GM19372 (cell line): ENCODE measurements around the gene PLCXD1.
"Not testable (repeated sequence)": the region's sequence is repeated elsewhere in the genome, so short reads cannot be mapped to it uniquely, and the experiment has no call there.

Source experiments
- ATAC-seq: cut with Tn5 transposase; IDR thresholded peaks from one replicate; pipeline ENCODE4 v1.9.1; 2021; ENCODE audit warnings: mild to moderate bottlenecking, low read depth, moderate library complexity; ENCODE audit not compliant: unreplicated experiment

The PLCXD1 gene

DNA sequence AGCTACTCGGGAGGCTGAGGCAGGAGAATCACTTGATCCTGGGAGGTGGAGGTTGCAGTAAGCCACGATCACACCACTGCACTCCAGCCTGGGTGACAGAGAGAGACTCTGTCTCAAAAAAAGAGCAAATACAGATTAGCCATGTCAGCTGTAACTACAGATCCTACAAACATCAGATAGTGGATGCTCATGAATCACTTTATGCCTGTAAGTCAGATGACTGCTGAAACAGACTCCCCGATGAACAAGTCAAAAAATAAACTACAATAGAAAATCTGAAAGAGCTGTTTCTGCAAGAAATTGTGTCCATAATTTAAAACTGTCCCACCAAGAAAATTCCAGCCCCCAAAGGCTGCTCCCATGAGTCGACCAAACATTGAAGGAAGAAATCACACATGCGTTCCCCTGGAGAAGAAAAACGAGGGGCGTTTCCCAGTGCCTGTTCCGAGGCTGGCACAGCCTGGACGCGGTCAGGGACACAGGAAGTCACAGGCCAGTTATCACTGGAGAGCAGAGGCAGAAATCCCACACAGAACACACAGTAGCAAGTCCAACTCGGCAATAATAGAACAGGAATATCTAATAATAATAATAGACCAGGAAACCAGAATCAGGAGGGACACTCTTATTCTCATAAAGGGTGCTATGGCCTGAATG is 67.4 kb downstream of the PLCXD1 start:
- ATAC-seq, result no peak

DNA sequence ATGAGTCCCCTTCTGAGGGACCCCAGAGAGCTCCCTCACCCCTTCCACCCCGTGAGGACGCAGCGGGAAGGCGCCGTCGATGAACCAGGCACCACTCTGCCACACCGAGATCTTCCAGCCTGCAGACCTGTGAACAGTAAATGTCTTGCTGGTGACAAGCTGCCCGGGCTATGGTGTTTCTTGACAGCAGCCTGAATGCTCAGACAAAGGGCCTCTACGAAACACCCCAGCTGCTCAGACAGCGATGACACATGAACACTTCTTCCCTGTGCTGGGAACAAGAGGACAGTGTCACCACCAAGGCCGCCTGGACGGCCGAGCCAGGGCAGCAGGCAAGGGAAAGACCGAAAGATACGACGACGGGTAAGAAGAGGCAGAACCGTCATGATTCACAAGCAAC is 68.0 kb downstream of the PLCXD1 start:
- ATAC-seq, result no peak

DNA sequence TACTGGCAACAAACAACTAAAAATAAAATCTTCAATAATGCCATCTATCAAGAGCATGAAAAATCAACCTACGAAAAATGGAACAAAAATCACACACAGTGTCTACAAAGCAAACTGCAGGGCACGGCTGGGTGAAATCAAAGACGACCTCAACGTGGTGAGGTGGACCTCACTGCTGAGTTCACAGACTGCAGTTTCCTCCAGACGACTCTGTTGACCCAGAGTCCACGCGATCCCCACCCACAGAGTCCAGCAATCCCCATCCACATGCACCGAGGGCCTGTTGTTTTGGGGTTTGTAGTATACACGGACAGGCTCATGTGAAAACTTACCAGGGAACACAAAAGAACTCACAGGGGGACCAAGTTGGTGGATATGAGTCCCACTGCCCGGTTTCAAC is 68.5 kb downstream of the PLCXD1 start:
- no peak for ATAC-seq

DNA sequence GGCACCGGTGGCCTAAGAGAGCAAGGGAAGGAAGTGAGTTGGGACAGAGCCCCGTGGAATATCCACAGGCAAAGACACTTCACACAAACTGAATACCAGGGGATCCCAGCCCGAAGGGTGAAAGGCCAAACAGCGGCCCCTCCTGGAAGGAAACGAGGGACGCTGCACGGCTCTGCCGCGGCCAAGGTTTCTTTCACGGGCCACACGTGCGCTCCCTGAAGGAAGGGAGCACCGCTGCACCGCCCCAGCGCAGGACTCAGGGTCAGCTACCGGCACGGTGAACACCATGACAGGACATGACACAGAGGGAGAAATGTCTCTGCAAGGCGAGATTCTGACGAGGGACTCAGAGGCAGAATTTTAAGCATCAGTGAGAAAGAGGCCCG is 69.0 kb downstream of the PLCXD1 start:
- no peak for ATAC-seq

DNA sequence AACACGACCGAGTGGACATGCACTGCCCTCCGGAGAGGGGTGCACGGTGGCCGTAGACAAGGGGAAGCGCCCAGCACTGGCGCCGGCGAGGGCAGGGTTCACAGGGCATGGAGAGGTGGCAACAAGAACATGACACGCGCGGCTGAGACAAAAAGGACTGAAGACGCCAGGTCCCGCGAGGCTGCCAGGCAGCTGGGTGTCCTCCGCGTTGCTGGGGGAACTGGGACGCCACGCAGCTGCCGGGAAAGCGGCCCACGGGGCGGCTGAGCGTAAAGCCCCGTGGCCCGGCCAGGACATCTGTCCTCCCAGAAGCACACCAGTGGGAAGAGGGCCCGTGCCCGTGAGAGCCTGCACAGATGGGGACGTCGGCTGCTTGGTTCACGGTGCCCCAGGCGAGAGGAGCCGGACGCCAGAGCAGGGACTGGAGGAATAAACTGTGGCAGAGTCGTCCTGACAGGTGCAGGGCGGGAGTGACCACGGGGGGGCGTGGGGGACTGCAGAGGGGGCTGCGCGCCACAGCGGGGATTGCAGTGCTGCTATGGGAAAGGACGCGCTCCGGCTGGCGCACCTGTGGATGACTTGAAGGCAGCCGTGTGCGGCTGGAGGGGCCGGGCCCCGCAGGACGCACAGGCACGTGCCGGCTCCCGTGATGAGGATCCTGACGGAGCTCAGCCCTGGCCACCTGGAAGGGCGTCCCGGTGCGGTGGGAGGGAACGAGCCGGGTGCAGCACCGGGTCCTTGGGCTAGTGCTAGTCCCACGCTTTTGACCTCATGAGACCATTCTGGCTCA is 69.5 kb downstream of the PLCXD1 start:
- ATAC-seq, result no peak

DNA sequence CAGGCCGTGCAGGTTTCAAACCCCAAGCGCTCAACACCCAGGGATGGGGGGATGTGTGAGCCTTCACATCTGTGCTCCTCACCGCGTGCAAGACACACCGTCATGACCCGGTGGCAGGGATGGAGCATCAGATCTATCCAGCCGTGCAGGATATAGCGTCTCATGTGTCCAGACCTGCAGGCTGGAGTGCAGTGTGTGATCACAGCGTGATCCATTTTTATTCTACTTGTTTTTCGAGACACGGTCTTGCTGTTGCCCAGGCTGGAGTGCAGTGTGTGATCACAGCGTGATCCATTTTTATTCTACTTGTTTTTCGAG is 70.1 kb downstream of the PLCXD1 start:
- ATAC-seq, result not testable (repeated sequence)

DNA sequence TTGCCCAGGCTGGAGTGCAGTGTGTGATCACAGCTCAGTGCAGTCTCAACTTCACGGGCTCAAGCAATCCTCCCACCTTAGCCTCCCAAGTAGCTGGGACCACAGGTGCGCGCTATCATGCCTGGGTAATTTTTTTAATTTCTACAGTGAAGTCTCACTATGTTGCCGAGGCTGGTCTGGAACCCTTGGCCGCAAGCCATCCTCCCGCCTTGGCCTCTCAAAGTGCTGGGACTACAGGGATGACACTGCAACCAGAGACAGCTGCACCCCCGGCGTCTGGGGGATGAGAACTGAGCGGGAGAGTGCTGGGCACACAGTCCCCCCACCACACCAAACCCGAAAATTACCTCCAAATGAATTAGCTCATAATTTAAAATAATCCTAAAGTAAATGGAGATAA is 70.6 kb downstream of the PLCXD1 start:
- no peak for ATAC-seq

DNA sequence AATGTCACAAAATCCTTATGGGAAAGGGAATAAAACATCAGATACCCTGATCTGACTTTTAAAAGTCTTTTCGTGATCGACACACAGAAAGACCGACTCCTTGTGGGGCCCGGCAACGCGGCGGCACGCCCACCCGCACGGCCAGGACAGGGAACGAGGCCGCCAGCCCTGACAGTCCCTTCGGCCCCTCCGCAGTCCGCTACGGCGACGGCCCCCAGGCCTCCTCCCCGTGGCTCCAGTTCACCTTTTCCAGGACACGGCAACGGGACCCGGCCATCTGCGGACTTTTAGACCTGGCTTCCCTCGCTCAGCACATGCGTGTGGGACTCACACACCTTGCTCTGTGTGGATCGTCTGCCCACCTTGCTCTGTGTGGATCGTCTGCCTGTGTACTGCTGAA is 71.0 kb downstream of the PLCXD1 start:
- no peak for ATAC-seq

DNA sequence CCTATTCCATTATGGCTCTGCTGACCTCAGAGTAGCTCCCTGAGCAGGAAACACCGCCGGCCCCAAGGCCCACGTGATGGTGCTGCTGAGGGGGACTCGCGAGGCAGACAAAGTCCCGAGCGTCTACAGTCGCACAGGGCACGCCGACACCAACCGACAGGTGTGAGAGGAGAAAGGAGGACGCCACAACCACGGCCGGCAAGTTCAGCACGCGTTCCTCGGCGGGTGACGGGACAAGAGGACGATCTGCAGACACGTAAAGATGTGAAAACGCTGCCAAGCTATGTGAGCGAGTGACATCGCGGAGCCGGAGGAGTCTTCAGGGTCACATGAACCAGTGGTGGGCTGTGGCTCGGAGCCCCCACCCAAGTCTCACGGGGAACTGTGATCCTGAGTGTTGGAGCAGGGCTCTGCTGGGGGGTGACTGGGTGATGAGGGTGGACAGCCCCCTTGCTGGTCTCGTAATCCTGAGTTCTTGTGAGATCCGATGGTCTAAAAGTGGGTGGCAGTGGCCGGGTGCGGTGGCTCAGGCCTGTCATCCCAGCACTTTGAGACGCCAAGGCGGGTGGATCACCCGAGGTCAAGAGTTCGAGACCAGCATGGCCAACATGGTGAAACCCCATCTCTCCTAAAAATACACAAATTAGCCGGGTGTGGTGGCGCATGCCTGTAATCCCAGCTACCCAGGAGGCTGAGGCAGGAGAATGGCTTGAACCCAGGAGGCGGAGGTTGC is 71.6 kb downstream of the PLCXD1 start:
- ATAC-seq, result no peak
